K562 (cell line): ENCODE results near the gene ACAT2. TPM values are rescaled to one million over a fixed set of nuclear protein-coding genes. Genes with fewer than 3 reads are reported as not detected.

Experiments
- ATF2 ChIP-seq: sonication (generic); formaldehyde crosslinking; IDR thresholded peaks from 2 replicates; pipeline ENCODE4 v1.8.1; 2022; ENCODE audit warnings: missing genetic modification reagents
- BRD4 ChIP-seq: fragments of 200-600 bp; sonication (generic); IDR thresholded peaks from 2 replicates; pipeline ENCODE4 v1.6.1; 2017; ENCODE audit warnings: inconsistent platforms
- FIP1L1 ChIP-seq: fragments of 200-400 bp; formaldehyde crosslinking; IDR thresholded peaks from 2 replicates; pipeline ENCODE4 v1.6.1; 2018; ENCODE audit warnings: mild to moderate bottlenecking, low read depth, low read length; ENCODE audit not compliant: poor library complexity, severe bottlenecking
- FOXK2 ChIP-seq, 2 experiments: fragments of 450-650 bp; IDR thresholded peaks in 1 of 2; conservative IDR thresholded peaks in 1 of 2; 2 replicates each; pipeline ENCODE4 v1.6.1; 2016; ENCODE audit warnings: low read depth in 2 of 2, mild to moderate bottlenecking in 1 of 2
- FOXP1 ChIP-seq: sonication (generic); formaldehyde crosslinking; IDR thresholded peaks from 2 replicates; pipeline ENCODE4 v1.8.0; 2022; ENCODE audit warnings: mild to moderate bottlenecking, missing genetic modification reagents
- GTF2E2 ChIP-seq: fragments of 200-800 bp; sonication (Bioruptor generic); IDR thresholded peaks from 2 replicates; pipeline ENCODE4 v1.6.1; 2016; ENCODE audit warnings: missing genetic modification characterization, missing compliant biosample characterization
- HMBOX1 ChIP-seq: sonication (generic); IDR thresholded peaks from 2 replicates; pipeline ENCODE4 v1.6.1; 2016
- HOXB6 ChIP-seq: fragments of 250-450 bp; sonication (Bioruptor Pico); IDR thresholded peaks from 2 replicates; pipeline ENCODE4 v1.5.1; 2022; ENCODE audit warnings: mild to moderate bottlenecking, borderline replicate concordance
- NR4A1 ChIP-seq, 2 experiments: fragments of 250-450 bp in 1 of 2; fragments of 450-650 bp in 1 of 2; sonication (Bioruptor Pico) in 1 of 2; IDR thresholded peaks; 2 replicates each; pipeline versions ENCODE4 v1.4.0 to v1.6.1; 2016 to 2020; ENCODE audit warnings: mild to moderate bottlenecking in 2 of 2, missing compliant biosample characterization in 1 of 2, missing genetic modification characterization in 1 of 2, moderate library complexity in 1 of 2
- PCBP2 ChIP-seq: fragments of 200-400 bp; formaldehyde crosslinking; IDR thresholded peaks from 2 replicates; pipeline ENCODE4 v1.6.1; 2018; ENCODE audit warnings: low read length, low read depth, mild to moderate bottlenecking, moderate library complexity; ENCODE audit not compliant: poor library complexity, severe bottlenecking
- POLR2G ChIP-seq: fragments of 200-400 bp; formaldehyde crosslinking; IDR thresholded peaks from 2 replicates; pipeline ENCODE4 v1.6.1; 2017; ENCODE audit warnings: low read depth, mild to moderate bottlenecking, antibody characterized with exemption, low read length, moderate library complexity
- RBFOX2 ChIP-seq: fragments of 200-400 bp; formaldehyde crosslinking; IDR thresholded peaks from 2 replicates; pipeline ENCODE4 v1.6.1; 2017; ENCODE audit warnings: low read depth, mild to moderate bottlenecking, low read length, moderate library complexity
- RFX7 ChIP-seq: fragments of 250-450 bp; sonication (Bioruptor Pico); IDR thresholded peaks from 2 replicates; pipeline ENCODE4 v1.5.1; 2021; ENCODE audit warnings: mild to moderate bottlenecking
- TSC22D4 ChIP-seq: fragments of 450-650 bp; IDR thresholded peaks from 2 replicates; pipeline ENCODE4 v1.6.1; 2016; ENCODE audit warnings: missing genetic modification characterization, missing biosample characterization, control low read depth
- XRCC3 ChIP-seq: fragments of 450-650 bp; IDR thresholded peaks from 2 replicates; pipeline ENCODE4 v1.6.1; 2017; ENCODE audit warnings: mild to moderate bottlenecking, moderate library complexity
- ZFX ChIP-seq: sonication (generic); formaldehyde crosslinking; IDR thresholded peaks from 2 replicates; pipeline ENCODE4 v1.8.0; 2022; ENCODE audit warnings: mild to moderate bottlenecking, missing genetic modification reagents, moderate library complexity
- ZNF75A ChIP-seq: fragments of 450-650 bp; formaldehyde crosslinking; IDR thresholded peaks from 2 replicates; pipeline ENCODE4 v1.4.0; 2020; ENCODE audit warnings: mild to moderate bottlenecking
- ZSCAN32 ChIP-seq: fragments of 450-650 bp; formaldehyde crosslinking; IDR thresholded peaks from 2 replicates; pipeline ENCODE4 v1.4.0; 2020; ENCODE audit warnings: mild to moderate bottlenecking, moderate library complexity
- polyA plus RNA-seq, 8 experiments: library from polyadenylated mRNA; depleted of rRNA in 4 of 8; stranded (reverse) in 5 of 8; unstranded in 3 of 8; fragments of >200 nt; fragmentation: Nextera tagmentation in 2 of 8; fragmentation: Illumina TruSeq in 1 of 8; extraction: Ambion mirVana in 2 of 8; extraction: Trizol in 1 of 8; gene quantifications; 2 replicates each; pipeline versions ENCODE4 v1.2.1 to v1.2.3, GENCODE V29; 2011 to 2014; ENCODE audit warnings: inconsistent platforms in 1 of 8, missing spikeins in 1 of 8
- total RNA-seq, 7 experiments: library from RNA; depleted of rRNA in 6 of 7; stranded (reverse); fragments of >200 nt in 6 of 7; fragmentation: Illumina TruSeq in 2 of 7; extraction: Trizol in 2 of 7; gene quantifications; 2 replicates each; pipeline versions ENCODE4 v1.2.1 to v1.2.3, GENCODE V29; 2011 to 2021; ENCODE audit warnings: low replicate concordance in 1 of 7
- TF ChIP-seq, protein P1 (sequence below): sonication (generic); formaldehyde crosslinking; IDR thresholded peaks from 2 replicates; pipeline ENCODE4 v1.8.0; 2022; ENCODE audit warnings: mild to moderate bottlenecking, missing genetic modification reagents
- TF ChIP-seq, protein P2 (sequence below): sonication (generic); formaldehyde crosslinking; IDR thresholded peaks from 2 replicates; pipeline ENCODE4 v1.8.1; 2023; ENCODE audit warnings: mild to moderate bottlenecking, missing genetic modification reagents

ACAT2 gene
- total and polyA plus RNA-seq, 9 of the 15 experiments (the other 6 are each of a cell fraction or from before 2014, with no cell fraction given), result 63.0 to 309 (median 144) TPM

- TF ChIP-seq, protein P1, sequence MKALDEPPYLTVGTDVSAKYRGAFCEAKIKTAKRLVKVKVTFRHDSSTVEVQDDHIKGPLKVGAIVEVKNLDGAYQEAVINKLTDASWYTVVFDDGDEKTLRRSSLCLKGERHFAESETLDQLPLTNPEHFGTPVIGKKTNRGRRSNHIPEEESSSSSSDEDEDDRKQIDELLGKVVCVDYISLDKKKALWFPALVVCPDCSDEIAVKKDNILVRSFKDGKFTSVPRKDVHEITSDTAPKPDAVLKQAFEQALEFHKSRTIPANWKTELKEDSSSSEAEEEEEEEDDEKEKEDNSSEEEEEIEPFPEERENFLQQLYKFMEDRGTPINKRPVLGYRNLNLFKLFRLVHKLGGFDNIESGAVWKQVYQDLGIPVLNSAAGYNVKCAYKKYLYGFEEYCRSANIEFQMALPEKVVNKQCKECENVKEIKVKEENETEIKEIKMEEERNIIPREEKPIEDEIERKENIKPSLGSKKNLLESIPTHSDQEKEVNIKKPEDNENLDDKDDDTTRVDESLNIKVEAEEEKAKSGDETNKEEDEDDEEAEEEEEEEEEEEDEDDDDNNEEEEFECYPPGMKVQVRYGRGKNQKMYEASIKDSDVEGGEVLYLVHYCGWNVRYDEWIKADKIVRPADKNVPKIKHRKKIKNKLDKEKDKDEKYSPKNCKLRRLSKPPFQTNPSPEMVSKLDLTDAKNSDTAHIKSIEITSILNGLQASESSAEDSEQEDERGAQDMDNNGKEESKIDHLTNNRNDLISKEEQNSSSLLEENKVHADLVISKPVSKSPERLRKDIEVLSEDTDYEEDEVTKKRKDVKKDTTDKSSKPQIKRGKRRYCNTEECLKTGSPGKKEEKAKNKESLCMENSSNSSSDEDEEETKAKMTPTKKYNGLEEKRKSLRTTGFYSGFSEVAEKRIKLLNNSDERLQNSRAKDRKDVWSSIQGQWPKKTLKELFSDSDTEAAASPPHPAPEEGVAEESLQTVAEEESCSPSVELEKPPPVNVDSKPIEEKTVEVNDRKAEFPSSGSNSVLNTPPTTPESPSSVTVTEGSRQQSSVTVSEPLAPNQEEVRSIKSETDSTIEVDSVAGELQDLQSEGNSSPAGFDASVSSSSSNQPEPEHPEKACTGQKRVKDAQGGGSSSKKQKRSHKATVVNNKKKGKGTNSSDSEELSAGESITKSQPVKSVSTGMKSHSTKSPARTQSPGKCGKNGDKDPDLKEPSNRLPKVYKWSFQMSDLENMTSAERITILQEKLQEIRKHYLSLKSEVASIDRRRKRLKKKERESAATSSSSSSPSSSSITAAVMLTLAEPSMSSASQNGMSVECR (CRISPR knock-in tag), result no peak
- TF ChIP-seq PCBP2 (no peak), XRCC3 (no peak), ATF2 (CRISPR knock-in tag) (no peak), ZNF75A (CRISPR knock-in tag) (no peak), POLR2G (peak; percentile 10; the same call in 1 of the 2 replicates), RFX7 (no peak), TSC22D4 (tag) (no peak), HMBOX1 (no peak), ZFX (CRISPR knock-in tag) (peak; percentile 89), BRD4 (no peak), NR4A1 (CRISPR knock-in tag; IDR thresholded peaks at IDR 0.05) (no peak), NR4A1 (tag; IDR thresholded peaks at IDR 0.05) (peak; percentile 52; the same call in 1 of the 2 replicates), HOXB6 (CRISPR knock-in tag) (no peak), FOXP1 (CRISPR knock-in tag) (no peak), ZSCAN32 (CRISPR knock-in tag) (no peak), FIP1L1 (peak; percentile 82), GTF2E2 (tag) (peak; percentile 1; the same call in 1 of the 2 replicates), FOXK2 (conservative IDR thresholded peaks at IDR 0.05 in 1 of 2, IDR thresholded peaks at IDR 0.05 in 1 of 2; ENCODE audit: low read depth in 2 of 2) (no peak), RBFOX2 (peak; percentile 63)
- TF ChIP-seq, protein P2, sequence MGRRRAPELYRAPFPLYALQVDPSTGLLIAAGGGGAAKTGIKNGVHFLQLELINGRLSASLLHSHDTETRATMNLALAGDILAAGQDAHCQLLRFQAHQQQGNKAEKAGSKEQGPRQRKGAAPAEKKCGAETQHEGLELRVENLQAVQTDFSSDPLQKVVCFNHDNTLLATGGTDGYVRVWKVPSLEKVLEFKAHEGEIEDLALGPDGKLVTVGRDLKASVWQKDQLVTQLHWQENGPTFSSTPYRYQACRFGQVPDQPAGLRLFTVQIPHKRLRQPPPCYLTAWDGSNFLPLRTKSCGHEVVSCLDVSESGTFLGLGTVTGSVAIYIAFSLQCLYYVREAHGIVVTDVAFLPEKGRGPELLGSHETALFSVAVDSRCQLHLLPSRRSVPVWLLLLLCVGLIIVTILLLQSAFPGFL (CRISPR knock-in tag), result peak; percentile 20; the same call in 1 of the 2 replicates
Measured at GRCh38 chr6:159727717-159728445, 34.0 kb upstream of the ACAT2 start (continued).
